MM.1S (cell line): ENCODE results near the gene MITD1.

Experiments used
- DNase-seq: peaks from one replicate; pipeline ENCODE4 v3.0.0-alpha.2; 2015
- H2AFZ ChIP-seq: fragments of 300-600 bp; sonication (generic); 2 replicates; pipeline ENCODE4 v1.6.0; 2016; ENCODE audit warnings: antibody characterized with exemption, low read length
- H3F3A ChIP-seq: fragments of 300-600 bp; sonication (generic); 2 replicates; pipeline ENCODE4 v1.6.1; 2016; ENCODE audit warnings: mild to moderate bottlenecking, antibody characterized with exemption, low read length, moderate library complexity, mixed read lengths; ENCODE audit not compliant: insufficient read depth
- H3K27ac ChIP-seq: fragments of 300-600 bp; sonication (generic); 2 replicates; pipeline ENCODE4 v1.5.1; 2016; ENCODE audit warnings: mild to moderate bottlenecking, low read length
- H3K27me3 ChIP-seq: fragments of 300-600 bp; sonication (generic); replicated peaks from 2 replicates; pipeline ENCODE4 v1.6.0; 2016; ENCODE audit warnings: low read length; ENCODE audit not compliant: insufficient read depth
- H3K36me3 ChIP-seq: fragments of 300-600 bp; sonication (generic); replicated peaks from 2 replicates; pipeline ENCODE4 v1.6.1; 2016; ENCODE audit warnings: mild to moderate bottlenecking, low read length, mixed read lengths; ENCODE audit not compliant: insufficient read depth
- H3K4me1 ChIP-seq: fragments of 300-600 bp; sonication (generic); 2 replicates; pipeline ENCODE4 v1.6.1; 2016; ENCODE audit warnings: low read length, mixed read lengths
- H3K4me2 ChIP-seq: fragments of 300-600 bp; sonication (generic); 2 replicates; pipeline ENCODE4 v1.6.0; 2016; ENCODE audit warnings: low read depth, low read length
- H3K4me3 ChIP-seq: fragments of 300-600 bp; sonication (generic); 2 replicates; pipeline ENCODE4 v1.5.1; 2016; ENCODE audit warnings: low read length, mixed read lengths
- H3K79me2 ChIP-seq: fragments of 300-600 bp; sonication (generic); 2 replicates; pipeline ENCODE4 v1.6.1; 2016; ENCODE audit warnings: mixed run types, low read length, mixed read lengths
- H3K9ac ChIP-seq: fragments of 300-600 bp; sonication (generic); 2 replicates; pipeline ENCODE4 v1.6.1; 2016; ENCODE audit warnings: low read length, mixed read lengths
- H3K9me2 ChIP-seq: fragments of 300-600 bp; sonication (generic); replicated peaks from 2 replicates; pipeline ENCODE4 v1.6.1; 2016; ENCODE audit warnings: mild to moderate bottlenecking, low read length, mixed read lengths; ENCODE audit not compliant: insufficient read depth
- H3K9me3 ChIP-seq: fragments of 300-600 bp; sonication (generic); replicated peaks from 2 replicates; pipeline ENCODE4 v1.6.1; 2016; ENCODE audit warnings: mild to moderate bottlenecking, low read length, mixed read lengths; ENCODE audit not compliant: insufficient read depth
- H4K20me1 ChIP-seq: fragments of 300-600 bp; sonication (generic); 2 replicates; pipeline ENCODE4 v1.6.1; 2016; ENCODE audit warnings: mild to moderate bottlenecking, low read length, moderate library complexity, mixed read lengths; ENCODE audit not compliant: insufficient read depth
- EZH2 ChIP-seq: fragments of 300-600 bp; sonication (generic); optimal IDR thresholded peaks from 2 replicates; pipeline ENCODE3; 2017; ENCODE audit warnings: low read depth, mild to moderate bottlenecking, antibody characterized with exemption, low read length, mixed read lengths
- EZH2phosphoT487 ChIP-seq: fragments of 300-600 bp; sonication (generic); IDR thresholded peaks from 2 replicates; pipeline ENCODE4 v1.6.1; 2018; ENCODE audit warnings: antibody characterized with exemption, low read length
- TF ChIP-seq, protein P1 (sequence below): fragments of 300-600 bp; sonication (generic); IDR thresholded peaks from 2 replicates; pipeline ENCODE4 v1.5.1; 2016; ENCODE audit warnings: antibody characterized with exemption, low read length, mixed read lengths

MITD1 gene

DNA sequence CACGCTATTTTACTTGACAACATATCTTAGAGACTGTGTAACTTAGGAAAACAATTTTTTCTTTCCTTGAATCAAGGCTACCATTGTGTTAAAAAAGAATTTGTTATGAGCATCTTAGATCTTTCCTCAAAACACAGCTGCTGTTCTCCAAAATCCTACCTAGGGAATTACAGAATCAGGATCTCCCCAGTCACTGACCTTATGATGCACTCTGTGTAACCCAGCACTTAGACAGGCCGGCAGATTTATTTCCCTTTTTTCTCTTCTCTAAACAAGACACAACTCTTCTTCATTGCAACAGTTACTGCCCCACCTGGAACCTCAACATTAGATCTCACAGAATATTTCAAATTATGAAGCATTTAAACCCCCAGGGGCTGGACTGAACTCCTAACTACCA, 52.9 kb downstream of the MITD1 start:
- no peaks in the 10 kb centered on the region for H4K20me1 ChIP-seq

More for the DNA sequence above, 52.9 kb downstream of the MITD1 start:
- no peaks in the 10 kb centered on the region for H3K4me1 ChIP-seq
- TF ChIP-seq EZH2 (no peak), EZH2phosphoT487 (no peak)
- TF ChIP-seq, protein P1, sequence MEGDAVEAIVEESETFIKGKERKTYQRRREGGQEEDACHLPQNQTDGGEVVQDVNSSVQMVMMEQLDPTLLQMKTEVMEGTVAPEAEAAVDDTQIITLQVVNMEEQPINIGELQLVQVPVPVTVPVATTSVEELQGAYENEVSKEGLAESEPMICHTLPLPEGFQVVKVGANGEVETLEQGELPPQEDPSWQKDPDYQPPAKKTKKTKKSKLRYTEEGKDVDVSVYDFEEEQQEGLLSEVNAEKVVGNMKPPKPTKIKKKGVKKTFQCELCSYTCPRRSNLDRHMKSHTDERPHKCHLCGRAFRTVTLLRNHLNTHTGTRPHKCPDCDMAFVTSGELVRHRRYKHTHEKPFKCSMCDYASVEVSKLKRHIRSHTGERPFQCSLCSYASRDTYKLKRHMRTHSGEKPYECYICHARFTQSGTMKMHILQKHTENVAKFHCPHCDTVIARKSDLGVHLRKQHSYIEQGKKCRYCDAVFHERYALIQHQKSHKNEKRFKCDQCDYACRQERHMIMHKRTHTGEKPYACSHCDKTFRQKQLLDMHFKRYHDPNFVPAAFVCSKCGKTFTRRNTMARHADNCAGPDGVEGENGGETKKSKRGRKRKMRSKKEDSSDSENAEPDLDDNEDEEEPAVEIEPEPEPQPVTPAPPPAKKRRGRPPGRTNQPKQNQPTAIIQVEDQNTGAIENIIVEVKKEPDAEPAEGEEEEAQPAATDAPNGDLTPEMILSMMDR: no peak
- no peaks in the 10 kb centered on the region for H3K27me3 ChIP-seq
- no peak overlapping the region for H3K4me2 ChIP-seq
- H3K9ac ChIP-seq: no peak overlapping the region
- H3F3A ChIP-seq: no peaks in the 10 kb centered on the region
- no peak overlapping the region for H3K4me3 ChIP-seq
- no peak overlapping the region for H2AFZ ChIP-seq
- no peaks in the 10 kb centered on the region for H3K9me3 ChIP-seq
- no peak for DNase-seq
- H3K27ac ChIP-seq: no peak overlapping the region
- H3K79me2 ChIP-seq: no peaks in the 10 kb centered on the region
- no peaks in the 10 kb centered on the region for H3K9me2 ChIP-seq
- no peaks in the 10 kb centered on the region for H3K36me3 ChIP-seq
